ENCODE results near the gene DXO. TPM values are rescaled to one million over a fixed set of nuclear protein-coding genes. Genes with fewer than 3 reads are reported as not detected.

Gene DXO
- total RNA-seq, 6 experiments from 2014 or later, result 9.8 to 14.6 (median 12.1) TPM

GRCh38 chr6:31945507-31946369, 26.2 kb downstream of the DXO start, which contains the start of gene CFB:
Gene CFB, plus strand, starts transcription at chr6:31946095. Its CDS starts 127 bp downstream, at chr6:31946222.
- intact Hi-C loops (cut with DNase I), result no loop called here
- TF ChIP-seq CTCF (IDR thresholded peaks at IDR 0.05), result no peak
- TF ChIP-seq POLR2A (IDR thresholded peaks at IDR 0.05), result peak; percentile 98
- peak; percentile 89 to 98 (median 96) for DNase-seq
- WGBS (ENCODE audit: insufficient coverage, low coverage, low lambda C conversion rate, missing lambda C conversion rate), result 10% methylated on average over 6 of the region's 11 CpGs
- no peaks in the 10 kb centered on the region for H3K9me3 ChIP-seq
- no peaks in the 10 kb centered on the region for H3K27me3 ChIP-seq
- H3K36me3 ChIP-seq, result peaks cover 0 to 58% (median 24%) of the 10 kb centered on the region in 4 donors
- ATAC-seq, result peak; percentile 76 to 96 (median 89)
- H3K4me1 ChIP-seq, result peaks cover 0 to 37% (median 19%) of the 10 kb centered on the region in 4 donors
- H3K27ac ChIP-seq, result peak within 1 kb of the TSS; percentile 89 to 96 (median 91)
- peak within 1 kb of the TSS; percentile 57 to 92 (median 78) for H3K4me3 ChIP-seq

- no peaks in the 10 kb centered on the region for H3K9me3 ChIP-seq
- H3K27me3 ChIP-seq, result no peaks in the 10 kb centered on the region
- ATAC-seq, result peak in 1 of 4 donors; percentile 17
- peaks cover 0 to 58% (median 21%) of the 10 kb centered on the region in 4 donors for H3K36me3 ChIP-seq
- H3K4me1 ChIP-seq, result peaks cover 0 to 41% (median 19%) of the 10 kb centered on the region in 4 donors
- 59% methylated on average over 5 of the region's 9 CpGs for WGBS (ENCODE audit: insufficient coverage, low coverage, low lambda C conversion rate, missing lambda C conversion rate)
- H3K27ac ChIP-seq, result peak overlapping the region; percentile 51 to 91 (median 66)
- DNase-seq, result no peak
- peak overlapping the region in 1 of 3 donors; percentile 78 for H3K4me3 ChIP-seq
- no peak for TF ChIP-seq CTCF (IDR thresholded peaks at IDR 0.05)
- TF ChIP-seq POLR2A (IDR thresholded peaks at IDR 0.05), result no peak
- intact Hi-C loops (cut with DNase I), result no loop called here
Observed at GRCh38 chr6:31945154-31945506, 26.8 kb downstream of the DXO start.

- 83% methylated on average over 1 of the region's 3 CpGs for WGBS (ENCODE audit: insufficient coverage, low coverage, low lambda C conversion rate, missing lambda C conversion rate)
- TF ChIP-seq POLR2A (IDR thresholded peaks at IDR 0.05) (no peak), CTCF (IDR thresholded peaks at IDR 0.05) (no peak)
- Histone ChIP-seq H3K36me3 (peaks cover 0 to 58% (median 21%) of the 10 kb centered on the region in 4 donors), H3K4me1 (peaks cover 0 to 42% (median 19%) of the 10 kb centered on the region in 4 donors), H3K9me3 (no peaks in the 10 kb centered on the region), H3K27ac (peak overlapping the region in 1 of 3 donors; percentile 91), H3K27me3 (no peaks in the 10 kb centered on the region), H3K4me3 (no peak overlapping the region)
- intact Hi-C loops (cut with DNase I), result no loop called here
- DNase-seq, result no peak
- no peak for ATAC-seq
Observed at GRCh38 chr6:31943742-31944141, 28.2 kb downstream of the DXO start.

GRCh38 chr6:31940256-31940664, 31.7 kb downstream of the DXO start:
- WGBS (ENCODE audit: insufficient coverage, low coverage, low lambda C conversion rate, missing lambda C conversion rate), result 34% methylated on average over 6 of the region's 6 CpGs
- DNase-seq (no peak), ATAC-seq (no peak)
- TF ChIP-seq POLR2A (IDR thresholded peaks at IDR 0.05) (no peak), CTCF (IDR thresholded peaks at IDR 0.05) (no peak)
- Histone ChIP-seq H3K27ac (no peak overlapping the region), H3K9me3 (no peaks in the 10 kb centered on the region), H3K27me3 (no peaks in the 10 kb centered on the region), H3K4me3 (no peak overlapping the region), H3K36me3 (peaks cover 0 to 59% (median 15%) of the 10 kb centered on the region in 4 donors), H3K4me1 (peaks cover 0 to 34% (median 16%) of the 10 kb centered on the region in 4 donors)
- intact Hi-C loops (cut with DNase I), result no loop called here

All from right lobe of liver (tissue), 6 donors.